GM10266 (cell line): ENCODE results near the gene TNS3.
"Not testable (repeated sequence)": the region's sequence is repeated elsewhere in the genome, so short reads cannot be mapped to it uniquely, and the experiment has no call there.

Source experiments
- DNase-seq: peaks from one replicate; pipeline ENCODE4 v3.0.0; 2012; ENCODE audit errors: extremely low spot score
- TF ChIP-seq, protein P1 (sequence below): IDR thresholded peaks from 2 replicates; pipeline ENCODE4 v1.5.1; 2012; ENCODE audit warnings: mild to moderate bottlenecking, low read depth; ENCODE audit not compliant: control insufficient read depth, insufficient read depth; ENCODE audit errors: missing control alignments

The TNS3 gene

GRCh38 chr7:47610506-47611044 is 28.7 kb upstream of the TNS3 start:
- TF ChIP-seq, protein P1, sequence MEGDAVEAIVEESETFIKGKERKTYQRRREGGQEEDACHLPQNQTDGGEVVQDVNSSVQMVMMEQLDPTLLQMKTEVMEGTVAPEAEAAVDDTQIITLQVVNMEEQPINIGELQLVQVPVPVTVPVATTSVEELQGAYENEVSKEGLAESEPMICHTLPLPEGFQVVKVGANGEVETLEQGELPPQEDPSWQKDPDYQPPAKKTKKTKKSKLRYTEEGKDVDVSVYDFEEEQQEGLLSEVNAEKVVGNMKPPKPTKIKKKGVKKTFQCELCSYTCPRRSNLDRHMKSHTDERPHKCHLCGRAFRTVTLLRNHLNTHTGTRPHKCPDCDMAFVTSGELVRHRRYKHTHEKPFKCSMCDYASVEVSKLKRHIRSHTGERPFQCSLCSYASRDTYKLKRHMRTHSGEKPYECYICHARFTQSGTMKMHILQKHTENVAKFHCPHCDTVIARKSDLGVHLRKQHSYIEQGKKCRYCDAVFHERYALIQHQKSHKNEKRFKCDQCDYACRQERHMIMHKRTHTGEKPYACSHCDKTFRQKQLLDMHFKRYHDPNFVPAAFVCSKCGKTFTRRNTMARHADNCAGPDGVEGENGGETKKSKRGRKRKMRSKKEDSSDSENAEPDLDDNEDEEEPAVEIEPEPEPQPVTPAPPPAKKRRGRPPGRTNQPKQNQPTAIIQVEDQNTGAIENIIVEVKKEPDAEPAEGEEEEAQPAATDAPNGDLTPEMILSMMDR = no peak
- DNase-seq = no peak

GRCh38 chr7:47609803-47610452 is 28.0 kb upstream of the TNS3 start:
- DNase-seq = no peak
- TF ChIP-seq, protein P1 = no peak

GRCh38 chr7:47606593-47607046 is 24.7 kb upstream of the TNS3 start:
- DNase-seq = not testable (repeated sequence)

- no peak for DNase-seq
- TF ChIP-seq, protein P1 = no peak
Observed at GRCh38 chr7:47605816-47606575, 24.1 kb upstream of the TNS3 start.

DNA sequence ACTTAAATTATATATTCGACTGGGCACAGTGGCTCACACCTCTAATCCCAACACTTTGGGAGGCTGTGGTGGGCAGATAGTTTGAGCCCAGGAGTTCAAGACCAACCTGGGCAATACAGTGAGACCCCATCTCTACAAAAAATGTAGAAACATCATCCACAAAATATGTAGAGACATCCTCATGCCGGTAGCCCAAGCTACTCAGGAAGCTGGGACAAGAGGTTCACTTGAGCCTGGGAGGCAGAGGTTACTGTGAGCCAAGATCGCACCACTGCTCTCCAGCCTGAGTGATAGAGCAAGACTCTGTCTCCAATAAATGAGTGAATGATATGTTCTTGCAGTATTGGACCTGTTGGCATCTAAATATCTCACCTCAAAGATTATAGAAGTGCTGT is 22.6 kb upstream of the TNS3 start:
- TF ChIP-seq, protein P1 = no peak
- no peak for DNase-seq

DNA sequence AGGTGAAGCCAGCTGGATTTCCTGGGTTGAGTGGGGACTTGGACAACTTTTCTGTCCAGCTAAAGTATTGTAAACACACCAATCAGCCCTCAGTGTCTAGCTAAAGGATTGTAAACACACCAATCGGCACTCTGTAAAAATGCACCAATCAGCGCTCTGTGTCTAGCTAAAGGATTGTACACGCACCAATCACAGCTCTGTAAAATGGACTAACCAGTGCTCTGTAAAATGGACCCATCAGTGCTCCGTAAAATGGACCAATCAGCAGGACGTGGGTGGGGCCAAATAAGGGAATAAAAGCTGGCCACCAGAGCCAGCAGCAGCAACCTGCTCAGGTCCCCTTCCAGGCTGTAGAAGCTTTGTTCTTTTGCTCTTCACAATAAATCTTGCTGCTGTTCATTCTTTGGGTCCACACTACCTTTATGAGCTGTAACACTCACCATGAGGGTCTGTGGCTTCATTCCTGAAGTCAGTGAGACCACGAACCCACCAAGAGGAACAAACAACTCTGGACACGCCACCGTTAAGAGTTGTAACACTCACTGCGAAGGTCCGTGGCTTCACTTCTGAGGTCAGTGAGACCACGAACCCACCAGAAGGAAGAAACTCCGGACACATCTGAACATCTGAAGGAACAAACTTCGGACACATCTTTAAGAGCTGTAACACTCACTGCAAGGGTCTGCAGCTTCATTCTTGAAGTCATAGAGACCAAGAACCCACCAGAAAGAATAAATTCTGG is 21.8 kb upstream of the TNS3 start:
- DNase-seq = not testable (repeated sequence)

DNA sequence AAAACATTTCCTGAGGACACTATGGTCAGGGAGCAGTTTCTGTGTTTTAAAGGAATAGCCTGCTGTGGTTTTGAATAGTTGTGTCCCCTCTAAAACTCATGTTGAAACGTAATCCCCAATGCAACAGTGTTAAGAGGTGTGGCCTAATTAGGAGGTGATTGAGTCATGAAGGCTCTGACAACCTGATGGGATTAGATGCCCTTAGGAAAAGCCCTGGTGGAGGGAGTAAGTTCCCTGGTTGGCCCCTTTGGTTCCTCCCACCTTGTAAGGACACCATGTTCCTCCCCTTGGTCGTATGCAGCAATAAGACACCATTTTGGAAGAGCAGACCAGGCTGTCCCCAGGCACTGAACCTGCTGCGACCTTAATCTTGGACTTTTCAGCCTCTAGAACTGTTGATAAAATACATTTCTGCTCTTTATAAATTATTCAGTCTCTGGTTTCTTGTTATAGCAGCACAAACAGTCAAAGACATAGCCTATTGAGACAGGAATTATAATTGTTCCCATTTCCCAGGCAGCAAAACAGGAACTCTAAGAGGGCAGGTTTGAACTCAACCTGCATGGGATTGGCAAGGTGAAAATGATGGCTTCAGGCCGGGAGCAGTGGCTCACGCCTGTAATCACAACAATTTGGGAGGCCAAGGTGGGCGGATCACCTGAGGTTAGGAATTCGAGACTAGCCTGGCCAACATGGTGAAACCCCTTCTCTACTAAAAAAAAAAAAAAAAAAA is 20.5 kb upstream of the TNS3 start:
- TF ChIP-seq, protein P1 = no peak
- no peak for DNase-seq

- TF ChIP-seq, protein P1 = no peak
- DNase-seq = no peak
Observed at GRCh38 chr7:47601881-47602249, 20.0 kb upstream of the TNS3 start.
